Esophagus squamous epithelium (tissue), 5 donors: ENCODE results near the gene SCN5A. TPM values are rescaled to one million over a fixed set of nuclear protein-coding genes. Genes with fewer than 3 reads are reported as not detected.

Source experiments
- DNase-seq: peaks from one replicate; lab custom pipeline; 2025; lab: John Stamatoyannopoulos, UW
- H3K27ac ChIP-seq, 4 donors: fragments of 200-600 bp; sonication (generic); one replicate each; pipeline ENCODE4 v1.5.1; 2016 to 2019; ENCODE audit warnings: mild to moderate bottlenecking in 1 of 4
- H3K27me3 ChIP-seq, 4 donors: fragments of 200-600 bp; sonication (generic); 1 replicate in 3 of 4; 2 replicates in 1 of 4; pipeline versions ENCODE4 v1.5.1 to v1.6.0; 2017 to 2021; ENCODE audit warnings: antibody characterized with exemption in 1 of 4
- H3K36me3 ChIP-seq, 3 donors: fragments of 200-600 bp; sonication (generic); one replicate each; pipeline ENCODE4 v1.5.1; 2016 to 2019
- H3K4me1 ChIP-seq, 3 donors: fragments of 200-600 bp; sonication (generic); one replicate each; pipeline ENCODE4 v1.5.1; 2017 to 2019
- H3K4me3 ChIP-seq, 4 donors: fragments of 200-600 bp; sonication (generic); 1 replicate in 3 of 4; 2 replicates in 1 of 4; pipeline ENCODE4 v1.5.1; 2016 to 2019; ENCODE audit warnings: mild to moderate bottlenecking in 2 of 4, moderate library complexity in 1 of 4
- H3K9me3 ChIP-seq, 3 donors: fragments of 200-600 bp; sonication (generic); one replicate each; pipeline ENCODE4 v1.5.1; 2016 to 2019
- CTCF ChIP-seq, 6 experiments: fragments of 450-650 bp in 4 of 6; fragments of 200-600 bp in 2 of 6; sonication (generic) in 2 of 6; IDR thresholded peaks; one replicate each; pipeline ENCODE4 v1.5.1; 2016 to 2019; ENCODE audit warnings: antibody characterized with exemption in 6 of 6, mild to moderate bottlenecking in 4 of 6, moderate library complexity in 4 of 6
- POLR2A ChIP-seq, 4 donors: fragments of 450-650 bp; IDR thresholded peaks; one replicate each; pipeline ENCODE4 v1.6.1; 2017; ENCODE audit warnings: antibody characterized with exemption in 4 of 4, mild to moderate bottlenecking in 4 of 4, moderate library complexity in 3 of 4
- WGBS, 2 donors: methylation state at CpG; one replicate each; pipeline ENCODE4 v1.1.5; 2018; 5-methylcytosine and 5-hydroxymethylcytosine counted together
- intact Hi-C: fragments of 100-400 bp; cut with DNase I; formaldehyde crosslinking; loops from one replicate; pipeline ENCODE4 v1.15.0; 2022
- total RNA-seq, 4 donors: library from RNA; depleted of rRNA; stranded (reverse); fragments of >200 nt; gene quantifications; one replicate each; pipeline ENCODE4 v1.1.0, GENCODE V29; 2016
- donor health status: DM: yes; HTN: yes; CAD: no.

The SCN5A gene
- total RNA-seq, 4 donors from 2014 or later, result 0.09 to 0.38 (median 0.18) TPM; not detected in 1

DNA sequence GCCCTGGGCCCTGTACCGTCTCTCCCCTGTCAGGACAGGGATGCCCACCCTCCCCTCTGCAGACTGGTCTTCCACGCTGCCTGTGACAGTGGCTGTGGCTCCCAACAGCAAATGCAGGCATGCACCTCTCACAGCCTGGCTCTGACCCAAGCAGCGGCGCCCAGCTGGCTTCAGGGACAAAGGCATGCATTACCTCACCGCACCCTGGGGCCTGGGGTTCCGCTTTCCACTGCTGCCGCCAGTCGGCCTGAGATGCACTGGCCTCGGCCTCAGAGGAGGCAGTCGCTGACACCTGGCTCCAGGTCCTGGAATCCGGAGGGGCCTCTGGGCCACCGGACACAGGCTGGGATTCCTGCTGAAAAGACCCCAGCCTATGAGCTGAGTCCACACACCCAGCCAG, 70.3 kb downstream of the SCN5A start:
- intact Hi-C loops, result no loop called here
- no peak for DNase-seq
- no peak overlapping the region for H3K27ac ChIP-seq
- no CpG with 5 or more reads among the region's 12 CpGs for WGBS, 2 donors
- no peaks in the 10 kb centered on the region for H3K27me3 ChIP-seq
- H3K4me3 ChIP-seq, result no peak overlapping the region
- TF ChIP-seq CTCF (IDR thresholded peaks at IDR 0.05) (no peak), POLR2A (IDR thresholded peaks at IDR 0.05) (no peak)
- no peaks in the 10 kb centered on the region for H3K4me1 ChIP-seq
- no peaks in the 10 kb centered on the region for H3K9me3 ChIP-seq
- H3K36me3 ChIP-seq, result no peaks in the 10 kb centered on the region

DNA sequence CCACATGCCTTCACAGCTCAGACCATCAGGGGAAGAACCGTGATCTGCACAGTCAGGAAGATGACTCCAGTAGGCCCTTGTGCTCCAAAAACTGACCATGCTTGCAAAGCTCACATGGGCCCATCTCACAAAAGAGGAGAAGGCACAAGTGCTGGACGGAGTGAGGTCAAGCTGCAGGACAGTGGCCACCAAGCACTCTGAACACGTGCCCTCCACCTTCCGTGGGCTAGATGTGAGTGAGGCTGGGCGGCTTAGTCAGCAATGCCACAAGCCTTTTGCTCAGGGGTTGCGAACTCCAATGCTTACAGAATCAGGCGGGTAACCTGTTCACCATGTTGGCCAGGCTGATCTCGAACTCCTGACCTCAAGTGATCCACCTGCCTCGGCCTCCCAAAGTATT, 70.9 kb downstream of the SCN5A start:
- H3K27ac ChIP-seq, result no peak overlapping the region
- H3K4me1 ChIP-seq, result no peaks in the 10 kb centered on the region
- H3K27me3 ChIP-seq, result no peaks in the 10 kb centered on the region
- H3K36me3 ChIP-seq, result no peaks in the 10 kb centered on the region
- peaks cover 0 to 3% (median under 1%) of the 10 kb centered on the region in 3 donors for H3K9me3 ChIP-seq
- no peak overlapping the region for H3K4me3 ChIP-seq
- WGBS, 2 donors, result 29 to 87% methylated on average over 1 to 7 of the region's 9 CpGs
- no peak for TF ChIP-seq CTCF (IDR thresholded peaks at IDR 0.05)
- TF ChIP-seq POLR2A (IDR thresholded peaks at IDR 0.05), result no peak
- no peak for DNase-seq
- intact Hi-C loops, result no loop called here

- 93% methylated on average over 4 of the region's 4 CpGs; no CpG with 5 or more reads in 1 of the 2 donors for WGBS, 2 donors
- H3K27ac ChIP-seq, result no peak overlapping the region
- DNase-seq, result no peak
Observed at GRCh38 chr3:38578081-38578475, 71.4 kb downstream of the SCN5A start.

DNA sequence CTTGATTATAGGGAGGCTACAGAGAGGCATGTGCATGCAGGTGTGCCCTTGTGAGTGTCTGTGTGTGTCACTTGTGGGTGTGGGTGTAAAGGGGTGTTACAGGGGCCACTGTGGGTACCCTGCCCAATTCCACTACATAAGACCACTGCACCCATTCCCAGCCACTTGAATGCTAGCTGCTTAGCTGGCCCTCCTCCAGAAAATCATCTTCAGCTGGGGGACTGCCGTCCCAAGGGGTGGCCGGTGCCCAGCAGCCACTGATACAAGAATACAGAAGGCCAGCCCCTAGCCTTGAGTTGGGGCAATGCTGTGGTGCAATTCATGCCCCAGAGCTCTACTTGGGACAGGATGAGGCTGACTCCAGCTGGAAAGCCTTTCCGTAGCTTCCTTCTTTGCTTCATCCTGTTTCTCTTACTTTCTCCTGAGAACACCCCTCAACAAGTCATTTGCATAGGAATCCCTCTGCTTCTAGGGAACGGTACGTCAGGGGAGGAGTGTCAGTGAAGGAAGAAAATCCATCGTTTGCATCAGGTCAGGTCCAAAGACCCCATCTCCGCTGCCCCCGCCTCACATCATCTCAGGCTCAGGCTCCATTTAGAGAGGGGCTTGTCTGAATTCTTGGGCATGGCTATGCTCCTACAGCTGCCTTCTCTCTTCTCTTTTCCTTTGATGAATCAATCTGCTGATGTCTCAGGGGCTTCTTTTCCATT, 72.0 kb downstream of the SCN5A start:
- WGBS, 2 donors, result 68 to 74% methylated on average over 6 of the region's 8 CpGs
- TF ChIP-seq CTCF (IDR thresholded peaks at IDR 0.05) (no peak), POLR2A (IDR thresholded peaks at IDR 0.05) (no peak)
- peaks cover 0 to 7% (median 4%) of the 10 kb centered on the region in 3 donors for H3K9me3 ChIP-seq
- H3K4me3 ChIP-seq, result no peak overlapping the region
- intact Hi-C loops, result no loop called here
- H3K36me3 ChIP-seq, result no peaks in the 10 kb centered on the region
- no peak for DNase-seq
- H3K4me1 ChIP-seq, result no peaks in the 10 kb centered on the region
- H3K27me3 ChIP-seq, result no peaks in the 10 kb centered on the region
- H3K27ac ChIP-seq, result no peak overlapping the region

More at GRCh38 chr3:38578081-38578475, 71.4 kb downstream of the SCN5A start:
- Histone ChIP-seq H3K36me3 (no peaks in the 10 kb centered on the region), H3K4me3 (no peak overlapping the region), H3K27me3 (no peaks in the 10 kb centered on the region), H3K9me3 (peaks cover 0 to 5% (median 4%) of the 10 kb centered on the region in 3 donors), H3K4me1 (no peaks in the 10 kb centered on the region)
- TF ChIP-seq CTCF (IDR thresholded peaks at IDR 0.05), result no peak
- TF ChIP-seq POLR2A (IDR thresholded peaks at IDR 0.05), result no peak
- intact Hi-C loops, result no loop called here

DNA sequence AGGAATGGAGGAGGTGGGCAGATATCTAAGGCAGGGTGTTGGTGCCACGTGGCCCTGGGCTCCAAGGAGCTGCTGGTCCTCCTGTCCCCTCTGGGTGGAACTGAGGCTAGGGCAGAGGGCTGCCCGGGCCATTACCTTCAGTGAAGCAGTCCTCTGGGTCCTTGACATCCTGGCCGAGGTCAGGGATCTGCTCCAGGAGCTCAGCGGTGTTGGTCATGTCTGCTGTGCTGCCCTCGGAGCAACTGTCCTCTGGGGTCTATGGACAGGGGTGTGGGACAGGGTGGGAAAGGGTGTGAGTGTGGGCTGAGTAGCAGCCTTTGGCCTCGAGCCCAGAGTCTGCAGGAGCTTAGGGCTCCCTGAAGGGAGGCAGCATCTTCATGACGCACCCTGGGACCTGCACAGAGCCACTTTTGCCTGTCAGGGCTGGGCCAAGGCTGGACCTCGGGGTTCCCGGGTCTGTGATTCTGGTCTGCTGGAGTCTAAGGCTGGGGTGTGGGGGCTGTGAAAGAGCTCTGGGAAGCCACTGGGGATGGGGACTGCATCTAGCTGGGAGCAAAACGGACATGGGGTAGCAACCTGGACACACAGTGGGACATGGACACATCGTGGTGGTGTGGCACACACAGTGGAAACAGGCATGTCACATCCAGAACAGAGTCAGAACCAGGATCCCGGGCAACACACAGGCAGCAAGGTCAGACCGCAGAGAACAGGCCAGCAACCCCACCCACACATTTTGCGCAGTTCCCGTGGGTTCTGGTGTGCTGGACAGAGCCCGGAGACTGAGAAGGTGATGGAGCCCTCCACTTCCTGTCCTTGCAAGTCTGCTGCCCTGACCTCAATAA, 72.7 kb downstream of the SCN5A start:
- Histone ChIP-seq H3K4me1 (no peaks in the 10 kb centered on the region), H3K27ac (no peak overlapping the region), H3K4me3 (no peak overlapping the region), H3K9me3 (peaks cover 0 to 7% (median 4%) of the 10 kb centered on the region in 3 donors), H3K36me3 (no peaks in the 10 kb centered on the region), H3K27me3 (no peaks in the 10 kb centered on the region)
- TF ChIP-seq POLR2A (IDR thresholded peaks at IDR 0.05) (no peak), CTCF (IDR thresholded peaks at IDR 0.05) (no peak)
- intact Hi-C loops, result no loop called here
- DNase-seq, result no peak
- WGBS, 2 donors, result 58 to 79% methylated on average over 3 to 7 of the region's 16 CpGs
